AG10803 (cell line): ENCODE results near the gene CABLES2.

Experiments
- DNase-seq: peaks from one replicate; pipeline ENCODE4 v3.0.0; 2010; ENCODE audit warnings: low read depth
- H3K4me3 ChIP-seq: 2 replicates; pipeline ENCODE4 v1.5.1; 2011; ENCODE audit warnings: mild to moderate bottlenecking, low read length, control low read depth
- TF ChIP-seq, protein P1 (sequence below): conservative IDR thresholded peaks from 2 replicates; pipeline ENCODE4 v1.5.1; 2011; ENCODE audit warnings: mild to moderate bottlenecking, low read length, control low read depth, inconsistent platforms

Gene CABLES2

DNA sequence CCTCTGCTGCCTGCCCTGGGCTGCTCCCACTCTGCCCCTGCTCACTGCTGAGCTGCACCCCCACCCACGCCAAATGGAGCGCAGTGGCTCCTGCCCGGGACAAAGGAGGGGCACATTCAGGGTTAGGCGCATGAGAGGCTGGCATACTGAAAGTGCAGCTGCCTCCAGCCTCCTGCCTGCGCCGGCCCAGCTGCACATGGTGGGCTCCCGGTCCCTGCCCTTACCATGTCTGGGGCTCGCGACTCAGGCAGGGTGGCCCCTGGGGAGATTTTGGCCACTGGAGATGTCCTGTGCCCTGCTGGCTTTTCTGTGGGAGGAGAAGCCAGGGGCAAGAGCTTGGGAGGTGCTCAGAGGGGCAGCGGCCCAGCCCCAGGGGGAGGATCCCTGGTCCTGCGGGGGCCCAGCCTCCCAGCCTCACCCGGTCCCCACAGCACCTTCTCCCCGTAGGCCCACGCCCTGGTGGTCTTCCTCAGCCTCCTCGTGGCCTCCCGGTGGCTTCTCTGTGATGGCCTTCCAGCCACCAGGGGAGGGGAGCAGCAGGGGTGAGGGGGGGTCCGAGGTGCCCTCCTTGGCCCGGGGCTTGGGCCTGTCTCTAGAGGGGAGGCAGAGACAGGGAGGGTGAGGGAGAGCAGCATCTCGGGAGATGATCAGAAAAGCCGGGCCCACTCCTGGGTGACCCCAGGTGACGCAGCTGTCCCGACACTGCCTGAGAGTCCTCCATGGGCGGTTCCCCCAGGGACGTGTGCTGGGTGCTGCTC lies 8.4 kb upstream of the CABLES2 start:
- no peak overlapping the region for H3K4me3 ChIP-seq
- TF ChIP-seq, protein P1, sequence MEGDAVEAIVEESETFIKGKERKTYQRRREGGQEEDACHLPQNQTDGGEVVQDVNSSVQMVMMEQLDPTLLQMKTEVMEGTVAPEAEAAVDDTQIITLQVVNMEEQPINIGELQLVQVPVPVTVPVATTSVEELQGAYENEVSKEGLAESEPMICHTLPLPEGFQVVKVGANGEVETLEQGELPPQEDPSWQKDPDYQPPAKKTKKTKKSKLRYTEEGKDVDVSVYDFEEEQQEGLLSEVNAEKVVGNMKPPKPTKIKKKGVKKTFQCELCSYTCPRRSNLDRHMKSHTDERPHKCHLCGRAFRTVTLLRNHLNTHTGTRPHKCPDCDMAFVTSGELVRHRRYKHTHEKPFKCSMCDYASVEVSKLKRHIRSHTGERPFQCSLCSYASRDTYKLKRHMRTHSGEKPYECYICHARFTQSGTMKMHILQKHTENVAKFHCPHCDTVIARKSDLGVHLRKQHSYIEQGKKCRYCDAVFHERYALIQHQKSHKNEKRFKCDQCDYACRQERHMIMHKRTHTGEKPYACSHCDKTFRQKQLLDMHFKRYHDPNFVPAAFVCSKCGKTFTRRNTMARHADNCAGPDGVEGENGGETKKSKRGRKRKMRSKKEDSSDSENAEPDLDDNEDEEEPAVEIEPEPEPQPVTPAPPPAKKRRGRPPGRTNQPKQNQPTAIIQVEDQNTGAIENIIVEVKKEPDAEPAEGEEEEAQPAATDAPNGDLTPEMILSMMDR = no peak
- DNase-seq = no peak

DNA sequence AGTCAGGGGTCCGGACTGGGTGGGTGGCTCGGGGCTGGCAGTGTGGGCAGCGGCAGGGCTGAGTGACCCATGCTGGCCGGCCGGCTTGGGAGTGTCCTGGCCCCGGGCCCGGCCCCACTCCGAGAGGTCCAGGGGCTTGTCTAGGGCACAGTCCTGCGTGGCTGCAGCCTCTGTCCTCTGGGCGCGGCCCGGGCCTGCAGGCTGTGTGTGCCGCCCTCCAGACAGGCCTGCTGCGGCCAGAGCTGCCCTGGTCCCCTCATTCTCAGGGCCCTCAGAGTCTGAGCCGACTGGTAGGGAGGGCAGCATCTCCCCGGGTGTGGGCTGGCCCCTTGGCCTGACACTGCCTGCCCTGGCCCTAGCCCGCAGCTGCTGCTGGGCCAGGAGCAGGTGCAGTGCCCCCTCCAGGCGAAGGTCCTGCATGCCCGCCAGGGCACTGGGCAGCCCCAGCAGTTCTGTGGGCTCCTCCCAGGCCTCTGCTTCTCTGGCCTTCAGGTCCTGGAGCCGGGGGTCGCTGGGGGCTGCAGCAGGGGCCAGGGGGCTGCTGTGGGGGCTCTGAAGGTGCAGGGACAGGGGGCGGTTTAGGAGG lies 6.9 kb upstream of the CABLES2 start:
- DNase-seq = no peak
- TF ChIP-seq, protein P1 = no peak
- H3K4me3 ChIP-seq = no peak overlapping the region

DNA sequence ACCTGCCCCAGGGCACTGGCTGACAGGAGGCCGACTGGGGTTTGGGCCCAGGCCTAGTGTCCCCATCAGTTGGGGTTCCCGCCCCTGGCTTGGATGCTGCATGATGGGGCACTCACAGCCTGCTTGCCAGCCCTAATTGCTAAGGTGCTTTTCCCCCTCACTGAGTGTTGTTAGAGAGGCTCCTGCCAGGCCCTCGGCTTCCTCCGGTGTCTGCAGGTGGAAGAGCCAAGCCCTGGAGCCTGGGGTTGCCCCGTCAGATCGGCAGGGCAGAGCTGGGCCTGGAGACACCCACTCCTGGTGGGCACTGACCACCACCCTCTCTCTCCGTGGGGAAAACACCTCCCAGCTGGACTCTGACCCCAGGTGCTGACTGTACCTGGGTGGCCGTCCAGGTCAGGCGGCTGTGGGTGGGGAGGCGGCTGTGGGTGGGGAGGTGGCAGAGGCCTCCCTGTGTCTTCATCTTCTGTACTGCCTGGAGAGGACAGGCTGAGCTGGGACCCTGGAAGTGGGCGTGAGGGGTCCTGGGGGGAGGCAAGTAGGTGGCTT lies 6.0 kb upstream of the CABLES2 start:
- TF ChIP-seq, protein P1 = no peak
- no peak overlapping the region for H3K4me3 ChIP-seq

DNA sequence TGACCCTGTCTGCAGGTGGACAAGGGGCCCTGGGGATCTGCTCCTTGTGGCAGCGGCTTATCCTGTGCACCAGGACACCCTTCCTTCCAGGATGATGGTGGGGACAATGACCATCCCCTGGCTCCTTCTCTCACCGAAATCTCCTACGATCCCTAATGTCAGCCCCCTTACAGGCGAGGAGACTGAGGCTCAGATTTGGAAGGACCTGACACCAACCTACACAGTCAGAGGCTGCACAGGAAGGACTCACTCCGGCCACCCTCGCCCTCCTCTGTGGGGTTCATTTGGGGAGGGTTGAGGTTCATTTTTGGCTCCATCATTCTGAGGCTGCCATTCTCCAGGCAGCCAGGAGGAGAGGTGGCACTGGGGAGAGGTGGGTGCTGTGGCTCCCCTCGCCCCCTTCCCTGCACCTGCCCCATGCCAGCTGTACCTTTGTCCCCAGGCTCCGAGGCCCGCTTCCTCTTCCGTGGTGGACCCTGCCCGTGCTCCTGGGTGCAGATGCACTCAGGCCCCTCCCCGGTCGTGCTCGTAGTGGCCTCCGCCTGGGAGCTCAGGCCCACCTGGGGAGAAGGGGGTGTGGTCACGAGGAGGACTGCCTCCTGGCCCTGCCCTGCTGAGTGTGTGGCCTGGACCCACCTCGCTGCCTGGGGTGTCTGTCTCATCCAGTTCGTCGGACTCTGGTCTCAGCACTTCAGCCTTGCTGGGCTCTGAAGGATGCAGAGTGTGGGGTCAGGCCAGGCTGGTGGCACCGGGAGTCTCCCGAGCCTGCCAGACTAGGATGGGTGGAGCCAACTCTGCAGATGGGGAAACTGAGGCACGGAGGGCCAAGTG lies 5.3 kb upstream of the CABLES2 start:
- DNase-seq = no peak
- TF ChIP-seq, protein P1 = no peak
- no peak overlapping the region for H3K4me3 ChIP-seq

More for the DNA sequence above, 6.0 kb upstream of the CABLES2 start:
- DNase-seq = no peak

DNA sequence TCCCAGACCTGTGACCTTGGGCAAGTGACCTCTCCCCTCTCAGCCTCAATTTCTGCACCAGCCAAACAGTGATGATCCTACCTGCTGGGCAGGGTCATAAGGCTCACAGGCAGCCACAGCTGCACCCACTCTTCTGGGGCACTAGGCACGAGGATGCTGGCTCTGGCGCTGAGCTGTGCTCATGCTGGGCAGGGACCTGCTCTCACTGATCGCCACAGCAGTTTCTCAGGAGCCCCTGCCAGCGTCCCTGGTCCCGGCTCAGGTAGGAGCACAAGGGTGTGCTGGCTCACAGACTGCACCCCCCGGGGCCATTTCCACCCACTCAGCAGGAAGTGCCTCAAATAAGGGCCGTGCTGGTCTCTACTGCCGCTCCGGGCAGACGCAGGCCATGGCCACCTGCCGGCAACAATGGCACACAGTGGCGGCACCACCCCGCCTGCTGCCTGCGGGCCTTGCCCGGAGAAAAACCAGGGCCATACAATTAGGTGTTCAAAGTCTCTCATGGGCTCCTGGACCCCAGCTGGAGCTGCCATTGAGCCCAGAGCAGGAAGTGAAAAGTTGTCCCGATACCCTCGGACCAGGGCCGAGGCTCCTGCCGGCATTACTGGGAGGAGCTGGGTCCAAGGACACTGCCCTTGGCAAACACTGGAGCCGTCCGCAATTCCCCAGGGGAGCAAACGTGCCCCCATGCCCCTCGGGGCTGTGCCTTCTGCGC lies 4.6 kb upstream of the CABLES2 start:
- DNase-seq = no peak
- TF ChIP-seq, protein P1 = no peak
- no peak overlapping the region for H3K4me3 ChIP-seq

DNA sequence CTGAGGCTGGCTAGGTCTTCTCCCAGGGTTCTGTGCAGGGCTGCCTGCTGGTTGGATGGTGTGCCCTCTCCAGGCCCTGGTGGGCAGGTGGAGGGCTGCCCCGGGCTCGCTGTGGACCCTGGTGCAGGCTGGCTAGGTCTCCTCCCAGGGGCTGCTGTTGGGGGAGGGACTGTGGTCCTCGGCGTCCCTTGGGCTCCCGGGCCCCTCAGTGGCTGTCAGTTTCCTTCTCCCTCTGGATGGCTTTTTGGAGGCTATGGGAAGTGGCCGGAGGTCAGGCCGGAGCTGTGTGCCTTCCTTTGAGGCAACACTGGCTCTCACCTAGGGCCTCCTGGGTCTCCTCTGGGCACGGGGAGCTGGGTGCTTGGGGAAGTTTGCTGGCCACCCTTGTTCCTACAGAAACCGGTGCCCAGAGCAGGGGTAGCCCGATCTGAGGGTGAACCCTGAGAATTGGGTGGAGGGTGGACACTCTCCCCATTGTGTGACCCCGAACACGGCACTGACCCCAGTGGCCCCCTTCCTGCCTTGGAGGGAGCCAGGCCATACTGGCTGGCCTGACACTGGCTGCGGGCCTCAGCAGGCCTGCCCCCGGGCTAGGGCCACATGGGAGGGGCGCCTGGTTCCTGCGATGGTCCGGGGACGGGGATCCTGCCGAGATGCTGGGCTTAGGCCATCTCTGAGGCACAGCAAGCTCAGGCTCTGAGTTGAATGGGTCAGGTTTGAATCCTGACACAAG lies 3.8 kb upstream of the CABLES2 start:
- no peak for DNase-seq
- H3K4me3 ChIP-seq = no peak overlapping the region
- TF ChIP-seq, protein P1 = no peak
